NOMO-1 treated with dmso at 0.1 percent for 144 hours (cell line): ENCODE data around the gene OBSL1.

Source experiments
- DNase-seq: peaks from one replicate; lab custom pipeline; 2025; ENCODE audit not compliant: unreplicated experiment; lab: John Stamatoyannopoulos, UW

The OBSL1 gene

DNA sequence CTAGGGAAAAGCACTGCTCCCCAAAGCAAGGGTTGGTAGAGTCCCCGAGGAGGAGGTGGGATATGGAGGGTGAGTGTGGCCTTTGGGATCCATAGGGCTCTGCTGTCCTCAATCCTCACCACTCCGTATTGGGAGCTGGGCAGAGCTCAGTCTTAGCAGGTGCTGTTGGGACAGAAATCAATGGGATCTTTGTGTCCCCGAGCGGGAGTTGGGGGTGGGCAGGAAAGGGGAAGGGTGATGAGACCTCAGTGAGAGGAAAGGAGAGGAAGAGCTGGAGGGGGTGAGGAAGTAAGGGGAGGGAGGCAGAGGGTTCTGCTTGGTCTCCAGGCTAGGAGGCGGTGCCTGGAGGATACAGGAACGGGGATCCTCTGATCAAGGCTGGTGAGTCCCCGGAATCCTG is 54.5 kb downstream of the OBSL1 start:
- DNase-seq: no peak

DNA sequence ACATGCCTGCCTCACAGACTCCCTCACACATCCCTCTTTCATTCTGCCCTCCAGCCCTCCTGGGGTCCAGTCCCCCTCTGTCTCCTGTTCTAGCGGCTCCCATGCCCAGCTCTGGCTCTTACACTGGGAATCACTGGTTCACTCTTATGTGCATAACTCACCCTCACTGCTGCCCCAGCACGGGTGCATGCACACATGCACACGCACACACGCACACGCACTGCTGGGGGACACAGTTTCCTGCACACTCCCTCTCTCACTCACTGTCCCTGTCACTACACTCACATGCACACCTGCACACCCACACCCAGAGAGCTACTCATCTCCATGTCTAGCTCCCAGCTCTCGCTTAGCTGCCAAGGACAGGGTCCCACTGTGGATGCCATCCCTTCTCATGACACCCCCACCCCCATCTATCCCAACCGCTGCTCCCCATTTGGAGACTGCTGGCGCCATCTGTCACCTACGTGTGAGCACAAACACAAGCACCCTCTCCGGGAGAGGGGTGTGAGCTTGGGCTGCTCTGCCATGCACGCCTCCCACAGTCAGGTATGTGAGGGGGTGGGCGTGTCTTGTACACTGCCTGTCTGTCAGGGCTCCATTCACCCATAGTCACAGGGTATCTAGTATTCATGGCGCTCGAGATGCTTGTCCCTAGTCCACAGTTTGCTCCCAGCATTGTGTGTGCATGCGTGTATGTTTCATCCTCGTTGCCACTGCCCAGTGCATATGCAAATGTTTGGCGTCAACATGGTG is 55.3 kb downstream of the OBSL1 start:
- DNase-seq: no peak

DNA sequence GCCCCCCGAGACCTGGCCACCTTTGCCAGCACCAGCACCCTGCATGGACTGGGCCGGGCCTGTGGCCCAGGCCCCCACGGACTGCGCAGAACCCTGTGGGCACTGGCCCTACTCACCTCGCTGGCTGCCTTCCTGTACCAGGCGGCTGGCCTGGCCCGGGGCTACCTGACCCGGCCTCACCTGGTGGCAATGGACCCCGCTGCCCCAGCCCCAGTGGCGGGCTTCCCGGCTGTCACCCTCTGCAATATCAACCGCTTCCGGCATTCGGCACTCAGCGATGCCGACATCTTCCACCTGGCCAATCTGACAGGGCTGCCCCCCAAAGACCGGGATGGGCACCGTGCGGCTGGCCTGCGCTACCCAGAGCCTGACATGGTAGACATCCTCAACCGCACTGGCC is 56.5 kb downstream of the OBSL1 start:
- no peak for DNase-seq

DNA sequence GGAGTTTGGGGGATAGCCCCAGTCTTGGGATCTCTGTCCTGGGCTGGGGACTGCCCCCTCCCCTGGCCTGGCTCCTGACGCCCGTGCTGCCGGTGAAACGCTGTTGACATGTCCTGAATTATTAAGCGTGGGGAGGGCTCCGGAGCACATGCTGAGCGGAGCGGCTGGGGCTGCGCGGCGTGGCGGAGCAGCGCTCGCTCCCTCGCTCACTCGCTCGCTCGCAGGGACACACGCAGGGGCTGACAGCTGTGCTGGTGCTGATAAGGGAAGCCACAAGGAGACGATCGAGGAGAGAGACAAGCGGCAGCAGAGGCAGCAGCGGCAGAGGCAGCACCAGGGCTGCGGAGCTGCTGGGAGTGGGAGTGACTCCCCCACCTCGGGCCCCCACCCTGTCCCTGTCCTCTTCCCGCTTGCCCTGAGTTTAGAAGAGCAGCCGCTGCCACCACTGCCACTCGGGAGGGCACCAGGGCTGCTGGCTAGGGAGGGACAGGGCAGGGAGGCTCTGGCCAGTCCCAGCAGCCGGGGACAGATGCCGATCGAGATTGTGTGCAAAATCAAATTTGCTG is 57.1 kb downstream of the OBSL1 start, which contains the start of gene ASIC4:
ASIC4 (plus strand) TSS at position 287 of the 566 bp plus-strand sequence; CDS start at position 530, 243 bp downstream.
- no peak for DNase-seq

DNA sequence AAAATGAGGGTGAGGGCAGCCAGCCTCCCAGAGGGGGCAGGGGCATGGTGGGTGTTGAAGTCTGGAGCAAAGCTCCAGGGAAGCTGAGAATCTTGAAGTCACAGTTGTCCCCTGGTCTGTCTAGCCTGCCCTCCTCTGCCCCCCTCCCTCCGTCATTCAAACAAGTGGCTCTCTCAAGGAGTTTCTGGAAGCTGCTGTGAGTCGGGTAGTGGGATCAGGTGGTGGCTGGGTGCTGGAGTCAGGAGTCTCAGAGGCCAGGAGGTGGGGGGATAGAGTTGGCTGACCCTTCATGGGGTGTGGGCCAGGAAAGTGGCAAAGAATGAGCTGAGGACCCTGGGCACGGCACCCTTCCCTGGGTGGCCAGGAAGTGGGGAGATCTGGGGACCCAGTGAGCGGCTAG is 57.6 kb downstream of the OBSL1 start:
- no peak for DNase-seq

DNA sequence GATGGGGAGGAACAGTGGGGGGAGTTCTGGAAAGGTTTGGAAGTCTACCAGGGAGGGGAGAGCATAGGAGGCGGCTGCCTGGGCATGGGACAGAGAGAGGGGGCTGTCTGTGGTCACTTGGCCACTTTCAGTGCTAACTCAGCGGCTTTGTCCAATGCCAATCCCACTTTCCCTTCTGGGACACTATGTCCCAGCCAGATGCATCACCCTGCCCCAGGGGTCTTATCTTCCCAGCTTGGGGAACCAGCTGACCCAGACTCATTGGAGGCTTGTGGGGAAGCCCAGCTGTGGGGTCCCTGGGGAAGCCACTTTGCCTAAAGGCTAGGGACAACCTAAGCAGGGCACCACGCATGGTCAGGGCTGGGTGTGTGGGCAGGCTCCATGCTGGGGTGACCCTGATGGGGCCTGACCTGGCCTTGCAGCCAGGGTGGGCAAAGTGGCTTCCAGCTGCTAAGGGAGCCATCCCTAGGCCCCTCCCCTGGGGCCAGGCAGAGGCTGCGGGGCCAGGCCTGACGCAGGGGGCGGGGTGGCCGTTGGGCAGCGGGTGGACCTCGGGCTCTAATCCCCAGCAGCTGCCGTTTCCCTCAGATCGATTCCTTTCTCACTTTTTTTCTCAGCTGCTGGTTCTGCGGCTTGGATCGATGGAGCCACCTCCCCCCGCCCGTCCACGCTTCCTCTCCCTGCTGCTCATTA is 58.7 kb downstream of the OBSL1 start:
- no peak for DNase-seq

DNA sequence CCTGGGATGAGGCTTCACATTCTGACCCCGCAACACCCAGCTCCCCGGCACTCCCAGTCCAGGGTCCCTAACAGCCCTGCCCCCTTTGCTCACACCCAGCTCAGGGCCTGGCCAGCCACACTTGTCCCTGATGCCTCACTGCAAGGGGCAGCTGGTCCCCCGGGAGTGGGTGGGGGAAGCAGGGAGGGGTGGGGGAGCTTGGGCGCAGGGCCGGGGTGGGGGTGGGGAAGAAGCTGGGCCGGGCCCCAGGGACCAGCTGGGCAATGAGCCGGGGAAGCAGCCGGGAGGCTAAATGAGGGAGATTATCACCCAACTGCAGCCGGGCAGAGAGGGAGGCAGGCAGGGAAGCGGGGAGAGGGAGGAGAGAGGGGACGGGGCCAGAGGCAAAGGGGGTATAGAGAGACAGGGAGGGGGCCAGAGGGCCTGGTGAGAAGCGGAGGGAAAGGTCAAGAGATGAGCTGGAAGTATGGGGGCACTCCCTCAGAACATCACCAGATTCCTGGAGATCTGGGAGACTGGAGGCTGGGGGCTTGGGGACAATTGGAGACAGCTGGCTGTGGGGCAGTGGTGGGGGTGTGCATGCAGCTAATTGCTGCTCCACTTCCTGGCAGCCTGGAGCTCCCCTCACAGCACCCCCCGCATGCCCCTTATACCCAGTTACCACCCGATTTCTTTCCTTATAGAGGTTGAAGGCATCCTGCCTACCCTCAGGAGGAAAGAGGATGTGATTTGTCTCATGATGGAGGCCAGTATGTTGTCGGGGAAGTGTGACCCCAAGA is 59.6 kb downstream of the OBSL1 start:
- DNase-seq: no peak

DNA sequence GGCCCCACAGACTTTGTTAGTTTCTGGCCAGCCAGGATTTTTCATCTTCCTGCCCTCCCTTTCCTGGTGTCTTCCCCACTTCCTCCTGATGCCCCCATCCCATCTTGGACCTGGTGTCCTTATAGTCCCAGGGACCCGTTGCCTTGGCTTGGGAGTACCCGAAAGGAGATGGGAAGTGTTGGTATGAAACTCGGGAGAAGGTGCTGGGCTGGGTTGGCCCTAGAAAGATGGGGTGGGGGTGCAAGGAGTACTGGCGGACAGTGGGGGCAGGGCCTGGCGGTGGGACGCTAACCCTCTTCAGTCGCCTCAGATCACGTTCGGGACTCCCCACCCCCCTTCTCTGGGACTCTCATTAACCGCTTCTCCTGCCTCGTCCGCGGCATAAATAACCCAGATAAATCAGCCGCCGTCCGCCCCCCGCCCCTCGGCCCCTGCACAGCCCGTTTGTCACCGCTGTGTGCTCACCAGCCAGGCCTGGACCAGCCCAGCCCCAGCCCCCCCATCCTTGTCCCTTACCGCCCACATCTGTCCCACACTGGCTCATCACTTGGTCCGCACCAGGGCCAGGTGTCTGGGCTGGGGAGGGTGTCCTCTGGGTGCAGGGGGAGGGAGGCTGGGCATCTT is 60.7 kb downstream of the OBSL1 start:
- no peak for DNase-seq

DNA sequence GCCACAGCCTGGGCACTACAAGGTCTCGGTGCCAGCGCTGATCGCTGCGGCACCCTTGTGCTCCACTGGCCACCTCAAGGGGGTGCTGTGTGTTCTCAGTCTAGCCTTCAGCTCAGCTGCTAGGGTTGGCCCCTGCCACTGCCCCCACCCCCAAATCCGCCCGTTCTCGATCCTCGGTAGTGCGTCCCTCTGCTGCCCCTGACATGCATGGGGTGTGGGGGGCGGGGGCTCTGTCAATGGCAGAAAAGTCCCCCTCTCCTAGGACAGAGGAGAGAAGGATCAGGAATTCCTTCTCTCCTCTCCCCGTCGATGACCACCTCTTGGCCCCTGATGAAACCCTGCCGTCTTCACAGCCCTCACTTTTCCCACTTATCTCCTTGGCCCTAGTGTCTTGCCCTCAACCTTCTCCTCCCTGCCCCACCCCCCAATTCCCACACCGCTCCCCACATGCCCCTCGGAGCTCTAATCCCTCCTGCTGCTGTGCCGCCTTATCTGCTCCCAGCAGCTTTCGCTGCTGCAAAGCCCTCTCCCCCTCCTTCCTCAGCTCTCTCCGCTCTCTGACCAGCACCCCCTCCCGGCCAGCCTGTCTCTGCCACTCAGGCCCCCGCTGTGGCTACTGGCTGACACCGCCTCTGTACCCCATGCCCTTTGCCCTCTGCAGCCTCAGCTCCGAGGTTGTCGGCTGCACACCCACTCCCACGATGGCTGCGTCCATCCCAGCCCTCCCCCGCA is 61.4 kb downstream of the OBSL1 start:
- no peak for DNase-seq

DNA sequence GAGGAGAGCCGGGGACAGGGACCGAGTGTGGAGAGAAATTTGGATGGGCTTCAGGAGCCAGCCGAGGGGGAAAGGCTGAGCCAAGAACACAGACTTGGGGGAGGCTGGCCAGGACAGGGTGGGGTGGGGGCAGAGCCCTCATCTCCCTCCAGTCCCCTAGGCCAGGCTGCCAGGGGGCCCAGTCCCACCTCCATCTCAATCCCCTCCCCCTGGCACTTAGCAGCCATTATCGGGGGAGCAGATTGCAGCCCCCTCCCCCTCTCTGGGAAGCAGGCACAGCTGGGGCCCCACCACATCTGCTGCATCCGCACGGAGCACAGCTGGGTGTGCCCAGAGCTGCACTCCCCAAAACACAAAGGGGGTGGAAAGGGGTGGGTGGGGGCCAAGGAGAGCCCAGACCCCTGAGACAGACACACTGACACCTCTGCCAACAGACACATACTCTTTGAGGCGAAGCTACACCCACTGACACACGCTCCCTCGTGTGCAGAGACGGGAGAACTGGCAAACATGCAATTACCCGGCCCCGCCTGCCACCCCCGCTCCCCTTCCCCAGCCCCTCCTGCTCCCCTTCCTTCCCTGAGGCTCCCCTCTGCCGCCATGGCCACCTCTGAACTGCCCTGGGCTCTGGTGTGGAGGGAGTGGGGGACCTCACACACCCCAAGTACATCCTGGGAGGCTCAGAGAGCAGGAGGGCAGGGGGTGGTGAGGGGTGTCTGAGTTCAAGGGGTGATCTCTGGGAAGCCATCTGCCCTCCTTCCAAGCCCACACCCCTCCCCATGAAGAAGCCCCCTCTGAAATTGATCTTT is 62.2 kb downstream of the OBSL1 start:
- no peak for DNase-seq

DNA sequence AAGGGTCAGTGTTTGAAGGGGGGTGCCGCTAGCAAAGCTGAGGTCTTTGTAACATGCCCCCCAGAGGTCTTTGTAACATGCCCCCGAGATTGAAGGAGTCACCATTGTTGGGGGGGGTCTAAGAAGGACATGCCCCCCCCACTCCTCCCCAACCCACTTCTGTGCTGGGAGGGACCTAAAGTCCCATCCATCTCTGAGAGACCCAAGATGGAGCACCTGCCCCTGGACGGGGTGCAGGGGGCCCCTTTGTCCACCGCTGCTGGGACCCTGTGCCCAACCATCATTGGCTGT is 63.0 kb downstream of the OBSL1 start:
- DNase-seq: no peak

DNA sequence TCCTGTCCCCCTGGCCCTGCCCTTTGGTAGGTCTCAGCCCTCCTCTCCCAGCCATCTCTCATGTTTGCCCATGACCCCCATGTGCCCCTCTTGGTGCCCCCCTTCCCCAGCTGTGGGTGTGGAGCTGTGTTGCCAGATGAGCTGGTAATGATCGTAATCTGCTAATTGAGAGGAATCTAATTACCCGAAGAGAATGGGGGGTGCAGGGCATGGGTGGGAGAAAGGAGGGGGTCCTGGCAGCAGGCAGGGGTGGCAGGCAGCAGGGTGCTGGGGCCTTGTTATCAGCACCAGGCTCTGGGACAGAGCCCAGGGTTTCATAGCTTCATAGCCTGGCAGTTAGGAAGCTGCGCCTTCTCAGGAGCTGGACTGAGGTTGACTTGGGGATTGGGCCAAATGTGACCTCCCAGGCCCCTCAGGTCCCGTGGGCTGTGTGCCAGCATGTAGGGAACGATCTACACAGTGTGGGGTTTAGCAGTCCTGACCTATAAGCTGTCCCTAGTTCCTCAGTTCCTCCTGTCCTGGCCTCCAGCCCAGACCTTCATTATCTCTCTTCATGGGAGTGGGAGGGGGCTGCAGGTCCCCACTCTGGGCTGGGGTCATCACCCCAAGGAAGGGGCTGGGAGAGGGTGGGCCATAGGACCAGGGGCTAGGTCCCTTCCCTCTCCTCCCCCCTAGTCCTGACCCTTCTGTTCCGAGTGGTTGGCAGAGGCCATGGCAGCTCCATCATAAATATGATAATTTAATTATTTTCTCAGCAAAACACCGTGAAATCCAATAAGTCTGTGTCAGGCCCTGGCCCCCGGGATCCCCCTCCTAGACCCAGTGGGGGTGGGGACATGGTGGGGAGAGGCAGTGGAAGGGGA is 63.5 kb downstream of the OBSL1 start:
- DNase-seq: no peak

DNA sequence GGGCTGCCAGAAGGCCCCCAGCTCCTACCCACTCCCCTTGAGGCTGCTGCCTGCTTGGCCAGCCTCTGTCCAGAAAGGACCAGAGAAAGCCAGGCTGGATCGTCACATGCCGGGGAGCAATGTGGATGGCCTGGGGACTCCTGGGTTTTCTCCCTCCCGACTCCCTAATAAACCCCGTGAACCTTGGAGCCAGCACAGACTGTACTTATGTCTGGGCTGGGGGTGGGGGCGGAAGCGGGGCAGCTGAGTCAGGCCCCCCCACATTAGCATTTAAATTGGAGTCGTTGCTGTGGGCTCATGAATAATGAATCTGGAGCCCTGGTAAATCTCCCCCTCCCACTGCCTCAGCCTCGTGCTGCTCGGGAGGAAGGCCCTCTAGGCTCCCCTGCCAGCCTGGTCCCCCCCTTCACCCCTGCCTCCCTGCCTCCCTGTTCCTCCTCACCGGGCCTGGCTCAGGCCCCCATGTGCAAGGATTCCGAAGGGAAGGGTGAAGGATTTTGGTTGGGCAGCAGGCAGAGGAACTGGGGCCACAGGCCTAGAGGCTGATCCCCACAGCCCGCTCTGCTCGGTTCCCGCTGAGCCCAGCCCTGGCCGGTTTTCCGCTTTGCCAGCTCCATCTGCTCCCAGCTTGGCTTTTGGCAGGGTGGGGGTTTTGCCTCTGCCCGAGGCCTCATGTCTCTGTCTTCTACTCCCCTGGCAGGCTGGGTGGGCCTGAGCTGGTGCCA is 64.4 kb downstream of the OBSL1 start:
- no peak for DNase-seq

DNA sequence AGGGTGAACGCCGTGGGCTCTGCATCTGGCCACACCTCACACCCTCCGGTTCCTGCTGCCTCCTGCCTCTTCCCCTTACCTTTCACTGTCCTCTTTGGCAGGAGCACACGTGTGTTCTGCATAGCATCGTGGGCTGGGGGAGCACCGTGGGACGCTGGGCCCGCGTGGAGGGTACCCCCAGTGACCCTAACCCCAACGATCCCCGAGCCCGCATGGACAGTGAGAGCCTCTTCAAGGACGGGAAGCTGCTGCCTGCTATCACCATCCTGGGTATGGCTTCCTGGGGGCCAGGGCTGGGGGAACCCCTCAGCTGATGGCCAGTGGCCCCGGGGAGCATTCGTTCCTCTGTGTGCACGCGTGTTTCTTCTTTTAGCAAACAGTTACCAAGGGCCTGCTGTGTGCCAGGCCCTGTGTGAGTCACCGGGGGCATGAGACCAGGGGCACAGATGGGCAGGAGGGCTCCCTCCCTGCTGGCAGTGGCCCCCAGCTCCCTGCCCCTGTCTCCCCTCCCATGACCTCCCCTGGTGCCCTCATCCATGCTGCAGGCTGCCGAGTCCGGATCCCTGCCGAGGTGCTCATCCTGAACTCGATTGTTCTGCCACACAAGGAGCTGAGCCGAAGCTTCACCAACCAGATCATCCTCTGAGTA is 65.1 kb downstream of the OBSL1 start:
- no peak for DNase-seq

DNA sequence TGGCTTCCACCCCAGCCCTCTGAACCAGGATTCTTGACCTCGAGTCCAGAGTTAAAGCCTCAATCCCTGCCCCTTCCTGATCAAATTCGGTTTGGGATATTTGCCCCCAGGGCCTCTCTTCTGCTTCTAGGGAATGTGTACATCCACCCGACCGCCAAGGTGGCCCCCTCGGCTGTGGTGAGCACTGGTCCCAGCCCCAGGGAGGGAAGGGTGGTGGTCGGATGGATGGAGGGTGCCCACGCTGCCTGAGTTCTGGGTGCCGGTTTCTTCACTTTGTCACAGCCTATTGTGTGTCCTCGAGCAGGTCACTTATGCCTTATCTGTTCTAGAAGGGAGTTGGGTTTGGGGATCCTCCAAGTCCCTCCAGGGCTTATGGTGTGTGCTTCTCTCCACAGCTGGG is 65.8 kb downstream of the OBSL1 start:
- DNase-seq: no peak

DNA sequence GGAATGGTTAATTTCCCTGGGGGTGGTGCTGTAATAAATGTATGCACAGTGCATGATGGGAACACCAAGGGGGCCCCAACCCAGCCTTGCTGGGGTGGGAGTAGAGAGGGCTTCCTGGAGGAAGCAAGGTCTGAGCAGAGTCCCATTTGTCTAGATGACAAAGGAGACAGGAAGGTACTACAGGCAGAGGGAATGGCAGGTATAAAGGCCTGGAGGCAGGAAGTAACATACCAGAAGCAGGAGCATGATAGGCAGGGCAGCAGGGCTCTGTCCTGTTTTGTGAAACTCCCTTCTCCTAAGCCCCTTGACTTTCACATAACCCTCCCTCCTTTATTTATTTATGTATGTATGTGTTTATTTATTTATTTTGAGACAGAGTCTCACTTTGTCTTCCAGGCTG is 68.7 kb downstream of the OBSL1 start:
- DNase-seq: no peak

DNA sequence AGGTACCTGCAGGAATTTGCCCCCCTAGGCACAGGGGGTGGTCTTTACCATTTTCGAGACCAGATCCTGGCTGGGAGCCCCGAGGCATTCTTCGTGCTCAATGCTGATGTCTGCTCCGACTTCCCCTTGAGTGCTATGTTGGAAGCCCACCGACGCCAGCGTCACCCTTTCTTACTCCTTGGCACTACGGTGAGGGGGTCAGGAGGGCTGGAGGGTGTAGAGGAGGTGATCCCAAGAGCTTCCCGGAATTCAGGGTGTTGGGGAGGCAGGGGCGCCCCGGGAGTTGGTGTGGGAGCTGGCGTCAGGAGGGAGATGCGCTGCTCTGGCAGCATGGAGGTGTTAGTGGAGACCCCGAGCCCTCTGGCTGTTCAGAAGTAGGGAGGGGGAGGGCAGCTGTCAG is 69.5 kb downstream of the OBSL1 start:
- no peak for DNase-seq
